H9 (cell line): Measurements from ENCODE around the gene CHTF8. TPM values are rescaled to one million over a fixed set of nuclear protein-coding genes. Genes with fewer than 3 reads are reported as not detected.

Source experiments
- DNase-seq: peaks from one replicate; pipeline ENCODE4 v3.0.0-alpha.2; 2017
- H2AFZ ChIP-seq: one replicate; pipeline ENCODE4 v1.6.1; 2013; ENCODE audit warnings: mild to moderate bottlenecking, low read length, control low read depth, moderate library complexity
- H2AK5ac ChIP-seq: 2 replicates; pipeline ENCODE4 v1.6.1; 2013; ENCODE audit warnings: low read length, control low read depth, mixed read lengths; ENCODE audit not compliant: insufficient read length
- H2BK120ac ChIP-seq: one replicate; pipeline ENCODE4 v1.6.1; 2013; ENCODE audit warnings: low read depth, mild to moderate bottlenecking, low read length, control low read depth, inconsistent platforms; ENCODE audit not compliant: poor library complexity, severe bottlenecking
- H2BK12ac ChIP-seq: 2 replicates; pipeline ENCODE4 v1.6.1; 2013; ENCODE audit warnings: low read length, control low read depth, mixed read lengths, low read depth; ENCODE audit not compliant: insufficient read length
- H2BK15ac ChIP-seq: 2 replicates; pipeline ENCODE4 v1.6.1; 2013; ENCODE audit warnings: low read depth, low read length, control low read depth
- H2BK20ac ChIP-seq: one replicate; pipeline ENCODE4 v1.6.1; 2013; ENCODE audit warnings: low read depth, mild to moderate bottlenecking, low read length, control low read depth, inconsistent platforms; ENCODE audit not compliant: poor library complexity, severe bottlenecking
- H2BK5ac ChIP-seq: 2 replicates; pipeline ENCODE4 v1.6.1; 2013; ENCODE audit warnings: low read length, control low read depth, mixed read lengths; ENCODE audit not compliant: insufficient read length
- H3K14ac ChIP-seq: 2 replicates; pipeline ENCODE4 v1.6.1; 2013; ENCODE audit warnings: low read length, control low read depth; ENCODE audit not compliant: insufficient read depth
- H3K18ac ChIP-seq: 2 replicates; pipeline ENCODE4 v1.6.1; 2013; ENCODE audit warnings: low read depth, mild to moderate bottlenecking, mixed read lengths, low read length, control low read depth; ENCODE audit not compliant: insufficient read length
- H3K23ac ChIP-seq: 2 replicates; pipeline ENCODE4 v1.6.1; 2013; ENCODE audit warnings: low read length, control low read depth, mixed read lengths, low read depth; ENCODE audit not compliant: insufficient read length
- H3K23me2 ChIP-seq: 2 replicates; pipeline ENCODE4 v1.6.1; 2013; ENCODE audit warnings: low read depth, mild to moderate bottlenecking, mixed read lengths, low read length, control low read depth; ENCODE audit not compliant: insufficient read length, poor library complexity, severe bottlenecking
- H3K27ac ChIP-seq: 2 replicates; pipeline ENCODE4 v1.5.1; 2013; ENCODE audit warnings: low read length, control low read depth, mixed read lengths, low read depth; ENCODE audit not compliant: insufficient read length
- H3K27me3 ChIP-seq: 2 replicates; pipeline ENCODE4 v1.6.1; 2013; ENCODE audit warnings: low read length, control low read depth, inconsistent platforms; ENCODE audit not compliant: insufficient read depth
- H3K4ac ChIP-seq: 2 replicates; pipeline ENCODE4 v1.6.1; 2013; ENCODE audit warnings: low read depth, mild to moderate bottlenecking, control low read depth, inconsistent platforms, low read length, moderate library complexity
- H3K4me1 ChIP-seq: 2 replicates; pipeline ENCODE4 v1.6.1; 2013; ENCODE audit warnings: low read length, control low read depth, inconsistent platforms; ENCODE audit not compliant: insufficient read depth
- H3K4me2 ChIP-seq: 2 replicates; pipeline ENCODE4 v1.6.1; 2013; ENCODE audit warnings: low read length, control low read depth, mixed read lengths; ENCODE audit not compliant: insufficient read length, insufficient read depth
- H3K56ac ChIP-seq: 2 replicates; pipeline ENCODE4 v1.6.1; 2013; ENCODE audit warnings: low read depth, mild to moderate bottlenecking, mixed read lengths, low read length, control low read depth; ENCODE audit not compliant: insufficient read length
- H3K79me1 ChIP-seq: 2 replicates; pipeline ENCODE4 v1.6.1; 2013; ENCODE audit warnings: low read depth, mild to moderate bottlenecking, moderate library complexity, low read length, control low read depth, inconsistent platforms; ENCODE audit not compliant: insufficient read depth, poor library complexity, severe bottlenecking
- H3K79me2 ChIP-seq: 2 replicates; pipeline ENCODE4 v1.6.1; 2013; ENCODE audit warnings: low read length, control low read depth, inconsistent platforms; ENCODE audit not compliant: insufficient read depth
- H3K9ac ChIP-seq: 2 replicates; pipeline ENCODE4 v1.6.1; 2013; ENCODE audit warnings: low read length, control low read depth, mixed read lengths; ENCODE audit not compliant: insufficient read length; ENCODE audit errors: extremely low read depth
- H3K9me3 ChIP-seq: one replicate; pipeline ENCODE4 v1.6.1; 2013; ENCODE audit warnings: low read depth, low read length, inconsistent platforms; ENCODE audit not compliant: control insufficient read depth
- H3T11ph ChIP-seq: one replicate; pipeline ENCODE4 v1.6.1; 2013; ENCODE audit warnings: mild to moderate bottlenecking, low read length, control low read depth, inconsistent platforms
- H4K20me1 ChIP-seq: one replicate; pipeline ENCODE4 v1.6.1; 2013; ENCODE audit not compliant: control insufficient read depth, insufficient read length, insufficient read depth
- H4K5ac ChIP-seq: 2 replicates; pipeline ENCODE4 v1.6.1; 2013; ENCODE audit warnings: low read depth, mild to moderate bottlenecking, mixed read lengths, low read length, control low read depth; ENCODE audit not compliant: insufficient read length
- H4K8ac ChIP-seq: replicated peaks from 2 replicates; pipeline ENCODE4 v1.6.1; 2013; ENCODE audit warnings: low read length, control low read depth, mixed read lengths, low read depth; ENCODE audit not compliant: insufficient read length
- H4K91ac ChIP-seq: 2 replicates; pipeline ENCODE4 v1.6.1; 2013; ENCODE audit warnings: low read depth, mild to moderate bottlenecking, moderate library complexity, mixed read lengths, low read length, control low read depth; ENCODE audit not compliant: insufficient read length
- H3K27ac Mint-ChIP-seq, 3 experiments: 2 replicates in 2 of 3; 3 replicates in 1 of 3; pipeline ENCODE4 v1.8.0; 2020 to 2021; ENCODE audit warnings: mixed read lengths in 3 of 3, mild to moderate bottlenecking in 1 of 3, moderate library complexity in 1 of 3
- H3K27me3 Mint-ChIP-seq: 2 replicates; pipeline ENCODE4 v1.8.0; 2021; ENCODE audit warnings: low read depth, mild to moderate bottlenecking, moderate library complexity, mixed read lengths
- H3K36me3 Mint-ChIP-seq, 3 experiments: 2 replicates in 2 of 3; 3 replicates in 1 of 3; pipeline ENCODE4 v1.8.0; 2020 to 2021; ENCODE audit warnings: low read depth in 3 of 3, mixed read lengths in 3 of 3; ENCODE audit not compliant: insufficient read depth in 1 of 3
- H3K4me1 Mint-ChIP-seq, 2 experiments: 2 replicates each; pipeline ENCODE4 v1.8.0; 2020; ENCODE audit warnings: mixed read lengths in 2 of 2
- H3K4me3 Mint-ChIP-seq, 2 experiments: 2 replicates in 1 of 2; 3 replicates in 1 of 2; pipeline ENCODE4 v1.8.0; 2020 to 2021; ENCODE audit warnings: mild to moderate bottlenecking in 2 of 2, mixed read lengths in 2 of 2, moderate library complexity in 1 of 2
- H3K9me3 Mint-ChIP-seq, 2 experiments: 2 replicates in 1 of 2; 3 replicates in 1 of 2; pipeline ENCODE4 v1.8.0; 2020; ENCODE audit warnings: mild to moderate bottlenecking in 2 of 2, mixed read lengths in 2 of 2, moderate library complexity in 1 of 2
- CTCF ChIP-seq: fragments of 200-600 bp; sonication (generic); conservative IDR thresholded peaks from 3 replicates; pipeline ENCODE4 v1.8.0; 2021; ENCODE audit warnings: antibody characterized with exemption, mild to moderate bottlenecking
- WGBS: extraction: QIAGEN DNeasy Blood & Tissue Kit; methylation state at CpG from one replicate; pipeline ENCODE4 v1.1.7; 2013; ENCODE audit warnings: missing lambda C conversion rate, low lambda C conversion rate, mixed read lengths; ENCODE audit not compliant: insufficient read length; ENCODE audit errors: extremely low coverage; 5-methylcytosine and 5-hydroxymethylcytosine counted together
- total RNA-seq: library from RNA; stranded (reverse); gene quantifications from 2 replicates; pipeline ENCODE4 v1.2.1, GENCODE V29; 2021

Gene CHTF8
- total RNA-seq, 1 experiment from 2014 or later, result 168 TPM

DNA sequence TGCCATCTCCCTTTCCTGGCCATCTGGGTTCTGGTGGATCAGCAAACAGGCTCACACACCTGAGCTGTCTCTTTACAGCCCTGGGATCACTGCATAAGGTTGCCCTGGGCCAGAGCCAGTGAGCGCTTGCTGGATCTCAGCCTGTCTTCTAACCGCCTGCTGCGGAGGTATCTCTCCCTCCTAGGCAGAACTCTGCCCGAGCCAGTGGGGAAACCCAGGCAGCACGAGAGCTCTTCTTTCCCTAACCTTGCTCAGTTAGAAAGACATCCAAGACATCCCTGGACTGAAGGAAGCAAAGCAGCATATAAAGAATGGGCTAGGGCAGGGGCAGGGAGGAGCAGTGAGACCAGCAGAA lies 20.5 kb downstream of the CHTF8 start:
- no CpG with 5 or more reads among the region's 5 CpGs for WGBS
- H3K9me3 ChIP-seq, result no peaks in the 10 kb centered on the region
- H4K20me1 ChIP-seq, result no peaks in the 10 kb centered on the region
- no peak for TF ChIP-seq CTCF
- H3K23ac ChIP-seq, result no peak overlapping the region
- Mint-ChIP-seq H3K27me3 (no peaks in the 10 kb centered on the region), H3K4me3 (no peak overlapping the region), H3K4me1 (peaks cover 21 to 32% of the 10 kb centered on the region in 2 experiments), H3K36me3 (peaks cover 56 to 80% (median 68%) of the 10 kb centered on the region in 3 experiments), H3K27ac (peak overlapping the region in 1 of 3 experiments; percentile 74; a peak in 2 of 7 replicates), H3K9me3 (no peaks in the 10 kb centered on the region)
- H2AFZ ChIP-seq, result no peak overlapping the region
- H3K18ac ChIP-seq, result no peak overlapping the region
- no peak overlapping the region for H2BK120ac ChIP-seq
- no peak overlapping the region for H3K56ac ChIP-seq
- no peak for DNase-seq
- H3K27ac ChIP-seq, result no peak overlapping the region
- no peak overlapping the region for H4K5ac ChIP-seq
- no peak overlapping the region for H4K91ac ChIP-seq
- no peak overlapping the region for H3K4ac ChIP-seq
- H3K79me1 ChIP-seq, result no peaks in the 10 kb centered on the region
- peaks cover 15% of the 10 kb centered on the region for H3K23me2 ChIP-seq
- no peak overlapping the region for H3K4me2 ChIP-seq
- no peak overlapping the region for H3T11ph ChIP-seq
- H2BK20ac ChIP-seq, result no peak overlapping the region
- no peak overlapping the region for H2BK15ac ChIP-seq
- H3K27me3 ChIP-seq, result no peaks in the 10 kb centered on the region
- peaks cover 8% of the 10 kb centered on the region; the same call in 1 of the 2 replicates for H3K79me2 ChIP-seq
- H3K14ac ChIP-seq, result no peak overlapping the region
- H4K8ac ChIP-seq, result no peak overlapping the region
- H2AK5ac ChIP-seq, result no peak overlapping the region
- peaks cover 7% of the 10 kb centered on the region; the same call in 1 of the 2 replicates for H3K4me1 ChIP-seq
- H2BK5ac ChIP-seq, result no peak overlapping the region
- no peak overlapping the region for H3K9ac ChIP-seq
- no peak overlapping the region for H2BK12ac ChIP-seq
